Measurements from ENCODE around the gene FKBP3.

The FKBP3 gene

GRCh38 chr14:45128963-45129629 is 5.2 kb downstream of the FKBP3 start:
- no peak overlapping the region for H3K18ac ChIP-seq (ENCODE audit: low read length)
- no peak overlapping the region for H3K4me2 ChIP-seq (ENCODE audit: insufficient read depth, low read length, poor library complexity, severe bottlenecking)
- no peak overlapping the region for H2AK5ac ChIP-seq (ENCODE audit: low read depth, low read length)
- H4K91ac ChIP-seq (ENCODE audit: low read depth, low read length, poor library complexity) = no peak overlapping the region
- no peak overlapping the region for H3K23ac ChIP-seq (ENCODE audit: low read depth, low read length, poor library complexity)
- DNase-seq (ENCODE audit: low spot score) = no peak
- no peak overlapping the region for H2BK12ac ChIP-seq (ENCODE audit: low read length)
- H4K8ac ChIP-seq (ENCODE audit: low read depth, low read length) = no peak overlapping the region
- H3K4me1 ChIP-seq (ENCODE audit: control insufficient read depth in 2 of 2, insufficient read depth in 1 of 2, low read depth in 1 of 2, low read length in 2 of 2) = no peaks in the 10 kb centered on the region
- H3K14ac ChIP-seq (ENCODE audit: low read length) = no peak overlapping the region
- no peaks in the 10 kb centered on the region for H3K79me1 ChIP-seq (ENCODE audit: low read depth, low read length)
- H2AFZ ChIP-seq (ENCODE audit: low read length) = no peak overlapping the region
- H2BK15ac ChIP-seq (ENCODE audit: low read length) = no peak overlapping the region
- peaks cover 5 to 77% of the 10 kb centered on the region in 2 donors for H3K36me3 ChIP-seq (replicated peaks in 1 of 2; ENCODE audit: control insufficient read depth in 2 of 2, insufficient read depth in 2 of 2, low read length in 2 of 2)
- H3K4ac ChIP-seq (ENCODE audit: low read length) = no peak overlapping the region
- no CpG with 5 or more reads among the region's 1 CpG for WGBS, 2 donors (ENCODE audit: extremely low coverage in 2 of 2, insufficient read length in 2 of 2, insufficient replicate concordance in 1 of 2)
- no peak overlapping the region for H3K4me3 ChIP-seq (ENCODE audit: low read length in 2 of 2)
- no peak overlapping the region for H3K9ac ChIP-seq (ENCODE audit: low read depth, low read length, poor library complexity)
- H3K27ac ChIP-seq (replicated peaks; ENCODE audit: low read length) = no peak overlapping the region
- H2BK120ac ChIP-seq (ENCODE audit: low read depth, low read length) = no peak overlapping the region
- no peaks in the 10 kb centered on the region for H3K27me3 ChIP-seq (ENCODE audit: control insufficient read depth in 3 of 3, insufficient read depth in 3 of 3, low read depth in 1 of 3, low read length in 3 of 3)
- no peaks in the 10 kb centered on the region for H3K9me3 ChIP-seq (replicated peaks in 1 of 2; ENCODE audit: control insufficient read depth in 2 of 2, insufficient read depth in 1 of 2, low read depth in 1 of 2, low read length in 2 of 2)
- no peak overlapping the region for H2BK5ac ChIP-seq (ENCODE audit: low read length)

- H2AK5ac ChIP-seq (ENCODE audit: low read depth, low read length) = no peak overlapping the region
- no peak overlapping the region for H3K27ac ChIP-seq (replicated peaks; ENCODE audit: low read length)
- H3K4me3 ChIP-seq (ENCODE audit: low read length in 2 of 2) = no peak overlapping the region
- no peak overlapping the region for H3K18ac ChIP-seq (ENCODE audit: low read length)
- H3K14ac ChIP-seq (ENCODE audit: low read length) = no peak overlapping the region
- H3K9ac ChIP-seq (ENCODE audit: low read depth, low read length, poor library complexity) = no peak overlapping the region
- no peak overlapping the region for H2BK120ac ChIP-seq (ENCODE audit: low read depth, low read length)
- H3K79me1 ChIP-seq (ENCODE audit: low read depth, low read length) = no peaks in the 10 kb centered on the region
- no peak overlapping the region for H3K4me2 ChIP-seq (ENCODE audit: insufficient read depth, low read length, poor library complexity, severe bottlenecking)
- H2BK12ac ChIP-seq (ENCODE audit: low read length) = no peak overlapping the region
- H3K27me3 ChIP-seq (ENCODE audit: control insufficient read depth in 3 of 3, insufficient read depth in 3 of 3, low read depth in 1 of 3, low read length in 3 of 3) = no peaks in the 10 kb centered on the region
- H3K9me3 ChIP-seq (replicated peaks in 1 of 2; ENCODE audit: control insufficient read depth in 2 of 2, insufficient read depth in 1 of 2, low read depth in 1 of 2, low read length in 2 of 2) = peaks cover 0 to 1% of the 10 kb centered on the region in 2 donors
- H2AFZ ChIP-seq (ENCODE audit: low read length) = no peak overlapping the region
- H3K4me1 ChIP-seq (ENCODE audit: control insufficient read depth in 2 of 2, insufficient read depth in 1 of 2, low read depth in 1 of 2, low read length in 2 of 2) = no peaks in the 10 kb centered on the region
- H4K8ac ChIP-seq (ENCODE audit: low read depth, low read length) = no peak overlapping the region
- H3K4ac ChIP-seq (ENCODE audit: low read length) = no peak overlapping the region
- no peak overlapping the region for H3K23ac ChIP-seq (ENCODE audit: low read depth, low read length, poor library complexity)
- DNase-seq (ENCODE audit: low spot score) = no peak
- no peak overlapping the region for H2BK15ac ChIP-seq (ENCODE audit: low read length)
- WGBS, 2 donors (ENCODE audit: extremely low coverage in 2 of 2, insufficient read length in 2 of 2, insufficient replicate concordance in 1 of 2) = no CpG with 5 or more reads among the region's 2 CpGs
- H3K36me3 ChIP-seq (replicated peaks in 1 of 2; ENCODE audit: control insufficient read depth in 2 of 2, insufficient read depth in 2 of 2, low read length in 2 of 2) = peaks cover 13 to 92% of the 10 kb centered on the region in 2 donors
- no peak overlapping the region for H4K91ac ChIP-seq (ENCODE audit: low read depth, low read length, poor library complexity)
- H2BK5ac ChIP-seq (ENCODE audit: low read length) = no peak overlapping the region
These were observed 8.5 kb downstream of the FKBP3 start for GRCh38 chr14:45125754-45126153.

- Histone ChIP-seq H3K9me3 (replicated peaks in 1 of 2; ENCODE audit: control insufficient read depth in 2 of 2, insufficient read depth in 1 of 2, low read depth in 1 of 2, low read length in 2 of 2) (peaks cover 0 to 1% of the 10 kb centered on the region in 2 donors), H3K27ac (replicated peaks; ENCODE audit: low read length) (no peak overlapping the region), H4K8ac (ENCODE audit: low read depth, low read length) (no peak overlapping the region), H3K14ac (ENCODE audit: low read length) (no peak overlapping the region), H2BK120ac (ENCODE audit: low read depth, low read length) (no peak overlapping the region), H2AFZ (ENCODE audit: low read length) (no peak overlapping the region), H4K91ac (ENCODE audit: low read depth, low read length, poor library complexity) (no peak overlapping the region), H3K27me3 (ENCODE audit: control insufficient read depth in 3 of 3, insufficient read depth in 3 of 3, low read depth in 1 of 3, low read length in 3 of 3) (no peaks in the 10 kb centered on the region), H3K4me3 (ENCODE audit: low read length in 2 of 2) (no peak overlapping the region), H3K18ac (ENCODE audit: low read length) (no peak overlapping the region), H3K9ac (ENCODE audit: low read depth, low read length, poor library complexity) (no peak overlapping the region), H2BK15ac (ENCODE audit: low read length) (no peak overlapping the region), H3K4ac (ENCODE audit: low read length) (no peak overlapping the region), H2BK5ac (ENCODE audit: low read length) (no peak overlapping the region), H3K23ac (ENCODE audit: low read depth, low read length, poor library complexity) (no peak overlapping the region), H3K4me2 (ENCODE audit: insufficient read depth, low read length, poor library complexity, severe bottlenecking) (no peak overlapping the region), H2AK5ac (ENCODE audit: low read depth, low read length) (no peak overlapping the region), H3K36me3 (replicated peaks in 1 of 2; ENCODE audit: control insufficient read depth in 2 of 2, insufficient read depth in 2 of 2, low read length in 2 of 2) (peaks cover 17 to 92% of the 10 kb centered on the region in 2 donors), H3K79me1 (ENCODE audit: low read depth, low read length) (no peaks in the 10 kb centered on the region), H3K4me1 (ENCODE audit: control insufficient read depth in 2 of 2, insufficient read depth in 1 of 2, low read depth in 1 of 2, low read length in 2 of 2) (no peaks in the 10 kb centered on the region), H2BK12ac (ENCODE audit: low read length) (no peak overlapping the region)
- DNase-seq (ENCODE audit: low spot score) = no peak
- WGBS, 2 donors (ENCODE audit: extremely low coverage in 2 of 2, insufficient read length in 2 of 2, insufficient replicate concordance in 1 of 2) = no CpG with 5 or more reads among the region's 3 CpGs
These were observed 11.0 kb downstream of the FKBP3 start for GRCh38 chr14:45123271-45123670.

- H3K4me3 ChIP-seq (ENCODE audit: low read length in 2 of 2) = no peak overlapping the region
- H3K9ac ChIP-seq (ENCODE audit: low read depth, low read length, poor library complexity) = no peak overlapping the region
- DNase-seq (ENCODE audit: low spot score) = no peak
- WGBS, 2 donors (ENCODE audit: extremely low coverage in 2 of 2, insufficient read length in 2 of 2, insufficient replicate concordance in 1 of 2) = no CpG with 5 or more reads among the region's 1 CpG
- H2AK5ac ChIP-seq (ENCODE audit: low read depth, low read length) = no peak overlapping the region
- H2BK12ac ChIP-seq (ENCODE audit: low read length) = no peak overlapping the region
- H3K18ac ChIP-seq (ENCODE audit: low read length) = no peak overlapping the region
- no peak overlapping the region for H2BK15ac ChIP-seq (ENCODE audit: low read length)
- no peak overlapping the region for H3K4ac ChIP-seq (ENCODE audit: low read length)
- H3K79me1 ChIP-seq (ENCODE audit: low read depth, low read length) = no peaks in the 10 kb centered on the region
- H3K27ac ChIP-seq (replicated peaks; ENCODE audit: low read length) = no peak overlapping the region
- no peak overlapping the region for H4K91ac ChIP-seq (ENCODE audit: low read depth, low read length, poor library complexity)
- no peak overlapping the region for H2AFZ ChIP-seq (ENCODE audit: low read length)
- H3K27me3 ChIP-seq (ENCODE audit: control insufficient read depth in 3 of 3, insufficient read depth in 3 of 3, low read depth in 1 of 3, low read length in 3 of 3) = no peaks in the 10 kb centered on the region
- no peaks in the 10 kb centered on the region for H3K4me1 ChIP-seq (ENCODE audit: control insufficient read depth in 2 of 2, insufficient read depth in 1 of 2, low read depth in 1 of 2, low read length in 2 of 2)
- peaks cover 0 to 1% of the 10 kb centered on the region in 2 donors for H3K9me3 ChIP-seq (replicated peaks in 1 of 2; ENCODE audit: control insufficient read depth in 2 of 2, insufficient read depth in 1 of 2, low read depth in 1 of 2, low read length in 2 of 2)
- H2BK120ac ChIP-seq (ENCODE audit: low read depth, low read length) = no peak overlapping the region
- H3K23ac ChIP-seq (ENCODE audit: low read depth, low read length, poor library complexity) = no peak overlapping the region
- H3K4me2 ChIP-seq (ENCODE audit: insufficient read depth, low read length, poor library complexity, severe bottlenecking) = no peak overlapping the region
- peaks cover 25 to 98% of the 10 kb centered on the region in 2 donors for H3K36me3 ChIP-seq (replicated peaks in 1 of 2; ENCODE audit: control insufficient read depth in 2 of 2, insufficient read depth in 2 of 2, low read length in 2 of 2)
- no peak overlapping the region for H3K14ac ChIP-seq (ENCODE audit: low read length)
- H4K8ac ChIP-seq (ENCODE audit: low read depth, low read length) = no peak overlapping the region
- no peak overlapping the region for H2BK5ac ChIP-seq (ENCODE audit: low read length)
These were observed 14.2 kb downstream of the FKBP3 start for GRCh38 chr14:45120096-45120495.
